K562 (cell line): ENCODE data around the gene ARHGAP4. TPM values are rescaled to one million over a fixed set of nuclear protein-coding genes. Genes with fewer than 3 reads are reported as not detected.
A peak's percentile ranks its signal among the peaks of the same experiment; 100 is the strongest.

Source experiments
- CBX8 ChIP-seq: fragments of 200-600 bp; sonication (generic); IDR thresholded peaks from 2 replicates; pipeline ENCODE4 v1.6.1; 2012; ENCODE audit warnings: borderline replicate concordance, mixed run types, low read depth, mild to moderate bottlenecking, moderate library complexity, mixed read lengths, low read length, control low read depth, inconsistent platforms; ENCODE audit not compliant: poor library complexity, severe bottlenecking; ENCODE audit errors: extremely low read depth
- HDAC6 ChIP-seq: IDR thresholded peaks from 2 replicates; pipeline ENCODE4 v1.6.1; 2012; ENCODE audit warnings: low read depth, mild to moderate bottlenecking, control low read depth, inconsistent platforms, low read length, moderate library complexity
- IFI16 ChIP-seq: fragments of 250-450 bp; sonication (Bioruptor Pico); IDR thresholded peaks from 2 replicates; pipeline ENCODE4 v2.1.2; 2022; ENCODE audit warnings: mild to moderate bottlenecking, inconsistent platforms
- KLF16 ChIP-seq: IDR thresholded peaks from 2 replicates; pipeline ENCODE4 v1.6.1; 2016; ENCODE audit warnings: antibody characterized with exemption
- MCM3 ChIP-seq: fragments of 450-650 bp; IDR thresholded peaks from 2 replicates; pipeline ENCODE4 v1.6.1; 2016
- PHF20 ChIP-seq: fragments of 450-650 bp; IDR thresholded peaks from 2 replicates; pipeline ENCODE4 v1.6.1; 2018; ENCODE audit not compliant: partially characterized antibody
- RAD51 ChIP-seq: fragments of 450-650 bp; IDR thresholded peaks from 2 replicates; pipeline ENCODE4 v1.7.1; 2016; ENCODE audit warnings: low read depth, mild to moderate bottlenecking, borderline replicate concordance
- SMARCA4 ChIP-seq: fragments of 450-650 bp; IDR thresholded peaks from 2 replicates; pipeline ENCODE4 v1.6.1; 2016
- SMARCB1 ChIP-seq: IDR thresholded peaks from 2 replicates; pipeline ENCODE4 v1.6.1; 2011; ENCODE audit warnings: improper control_type of control experiment, low read depth; ENCODE audit not compliant: insufficient read length
- ZBED1 ChIP-seq: IDR thresholded peaks from 2 replicates; pipeline ENCODE4 v1.6.1; 2014
- ZNF274 ChIP-seq: IDR thresholded peaks from 2 replicates; pipeline ENCODE4 v1.6.1; 2011; ENCODE audit warnings: low read depth, mild to moderate bottlenecking, low read length, moderate library complexity, borderline replicate concordance
- ZNF586 ChIP-seq: fragments of 450-650 bp; formaldehyde crosslinking; conservative IDR thresholded peaks from 2 replicates; pipeline ENCODE4 v1.4.0; 2020; ENCODE audit warnings: mild to moderate bottlenecking, moderate library complexity
- ZNF668 ChIP-seq: fragments of 250-450 bp; sonication (Bioruptor Pico); IDR thresholded peaks from 2 replicates; pipeline ENCODE4 v1.8.0; 2022; ENCODE audit warnings: mild to moderate bottlenecking, inconsistent platforms
- ZNF699 ChIP-seq: fragments of 250-450 bp; sonication (Bioruptor Pico); IDR thresholded peaks from 2 replicates; pipeline ENCODE4 v1.8.0; 2021; ENCODE audit warnings: mild to moderate bottlenecking, moderate library complexity; ENCODE audit not compliant: insufficient replicate concordance
- ZNF830 ChIP-seq: fragments of 250-450 bp; sonication (Bioruptor Pico); IDR thresholded peaks from 2 replicates; pipeline ENCODE4 v1.5.0; 2021; ENCODE audit warnings: mild to moderate bottlenecking
- polyA plus RNA-seq, 8 experiments: library from polyadenylated mRNA; depleted of rRNA in 4 of 8; stranded (reverse) in 5 of 8; unstranded in 3 of 8; fragments of >200 nt; fragmentation: Nextera tagmentation in 2 of 8; fragmentation: Illumina TruSeq in 1 of 8; extraction: Ambion mirVana in 2 of 8; extraction: Trizol in 1 of 8; gene quantifications; 2 replicates each; pipeline versions ENCODE4 v1.2.1 to v1.2.3, GENCODE V29; 2011 to 2014; ENCODE audit warnings: inconsistent platforms in 1 of 8, missing spikeins in 1 of 8
- total RNA-seq, 7 experiments: library from RNA; depleted of rRNA in 6 of 7; stranded (reverse); fragments of >200 nt in 6 of 7; fragmentation: Illumina TruSeq in 2 of 7; extraction: Trizol in 2 of 7; gene quantifications; 2 replicates each; pipeline versions ENCODE4 v1.2.1 to v1.2.3, GENCODE V29; 2011 to 2021; ENCODE audit warnings: low replicate concordance in 1 of 7
- TF ChIP-seq, protein P1 (sequence below): fragments of 450-650 bp; IDR thresholded peaks from 2 replicates; pipeline ENCODE4 v1.6.1; 2016; ENCODE audit warnings: mild to moderate bottlenecking, moderate library complexity
- TF ChIP-seq, protein P2 (sequence below): sonication (generic); formaldehyde crosslinking; IDR thresholded peaks from 2 replicates; pipeline ENCODE4 v1.5.0; 2020; ENCODE audit warnings: missing genetic modification reagents

The ARHGAP4 gene
- total and polyA plus RNA-seq, 9 of the 15 experiments (the other 6 are each of a cell fraction or from before 2014, with no cell fraction given) = 0.30 to 81.8 (median 13.5) TPM

DNA sequence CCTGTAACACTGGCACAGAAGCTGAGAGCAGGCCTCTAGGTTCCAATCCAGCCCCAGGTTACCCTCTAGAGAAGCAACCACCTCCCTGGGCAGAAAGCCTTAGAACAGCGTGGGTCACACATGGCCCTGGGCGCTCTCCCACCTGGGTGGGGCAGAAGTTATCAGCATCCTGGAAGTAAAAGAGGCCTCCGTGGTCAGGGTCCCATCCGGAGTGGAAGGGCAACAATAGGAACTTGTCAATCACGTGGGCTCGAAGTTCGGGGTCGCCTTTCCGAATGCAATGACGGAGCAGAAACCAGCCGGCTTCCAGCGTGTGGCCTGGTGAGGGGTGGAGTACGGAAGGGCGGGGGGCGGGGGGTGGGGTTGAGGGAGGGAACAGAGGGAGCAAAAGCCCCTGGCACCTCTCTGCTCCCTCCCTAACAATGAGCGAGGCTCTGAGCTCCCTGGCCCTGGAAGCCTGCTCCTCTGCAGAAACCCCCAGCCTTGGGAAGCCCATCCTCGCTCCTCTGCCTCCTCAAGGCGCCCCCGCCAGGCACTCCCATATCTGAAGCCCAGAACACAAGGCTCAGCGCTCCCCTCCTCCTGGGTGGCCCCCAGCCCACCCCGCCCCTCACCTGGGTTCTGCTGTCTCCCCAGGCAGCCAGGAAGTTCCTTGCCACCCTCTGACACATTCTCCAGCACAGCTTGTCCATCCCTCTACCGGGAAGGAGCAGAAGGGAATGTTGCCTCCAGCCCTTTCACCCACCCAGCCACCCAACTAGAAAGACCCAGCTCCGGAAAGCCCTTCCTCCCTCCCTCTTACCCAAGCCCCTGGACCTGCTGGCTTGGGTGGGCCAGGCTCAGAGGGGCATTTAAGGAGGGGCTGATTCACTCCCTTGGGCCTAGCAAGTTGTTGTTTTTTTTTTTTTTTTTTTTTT is 15.5 kb upstream of the ARHGAP4 start (continued):
- TF ChIP-seq, protein P1, sequence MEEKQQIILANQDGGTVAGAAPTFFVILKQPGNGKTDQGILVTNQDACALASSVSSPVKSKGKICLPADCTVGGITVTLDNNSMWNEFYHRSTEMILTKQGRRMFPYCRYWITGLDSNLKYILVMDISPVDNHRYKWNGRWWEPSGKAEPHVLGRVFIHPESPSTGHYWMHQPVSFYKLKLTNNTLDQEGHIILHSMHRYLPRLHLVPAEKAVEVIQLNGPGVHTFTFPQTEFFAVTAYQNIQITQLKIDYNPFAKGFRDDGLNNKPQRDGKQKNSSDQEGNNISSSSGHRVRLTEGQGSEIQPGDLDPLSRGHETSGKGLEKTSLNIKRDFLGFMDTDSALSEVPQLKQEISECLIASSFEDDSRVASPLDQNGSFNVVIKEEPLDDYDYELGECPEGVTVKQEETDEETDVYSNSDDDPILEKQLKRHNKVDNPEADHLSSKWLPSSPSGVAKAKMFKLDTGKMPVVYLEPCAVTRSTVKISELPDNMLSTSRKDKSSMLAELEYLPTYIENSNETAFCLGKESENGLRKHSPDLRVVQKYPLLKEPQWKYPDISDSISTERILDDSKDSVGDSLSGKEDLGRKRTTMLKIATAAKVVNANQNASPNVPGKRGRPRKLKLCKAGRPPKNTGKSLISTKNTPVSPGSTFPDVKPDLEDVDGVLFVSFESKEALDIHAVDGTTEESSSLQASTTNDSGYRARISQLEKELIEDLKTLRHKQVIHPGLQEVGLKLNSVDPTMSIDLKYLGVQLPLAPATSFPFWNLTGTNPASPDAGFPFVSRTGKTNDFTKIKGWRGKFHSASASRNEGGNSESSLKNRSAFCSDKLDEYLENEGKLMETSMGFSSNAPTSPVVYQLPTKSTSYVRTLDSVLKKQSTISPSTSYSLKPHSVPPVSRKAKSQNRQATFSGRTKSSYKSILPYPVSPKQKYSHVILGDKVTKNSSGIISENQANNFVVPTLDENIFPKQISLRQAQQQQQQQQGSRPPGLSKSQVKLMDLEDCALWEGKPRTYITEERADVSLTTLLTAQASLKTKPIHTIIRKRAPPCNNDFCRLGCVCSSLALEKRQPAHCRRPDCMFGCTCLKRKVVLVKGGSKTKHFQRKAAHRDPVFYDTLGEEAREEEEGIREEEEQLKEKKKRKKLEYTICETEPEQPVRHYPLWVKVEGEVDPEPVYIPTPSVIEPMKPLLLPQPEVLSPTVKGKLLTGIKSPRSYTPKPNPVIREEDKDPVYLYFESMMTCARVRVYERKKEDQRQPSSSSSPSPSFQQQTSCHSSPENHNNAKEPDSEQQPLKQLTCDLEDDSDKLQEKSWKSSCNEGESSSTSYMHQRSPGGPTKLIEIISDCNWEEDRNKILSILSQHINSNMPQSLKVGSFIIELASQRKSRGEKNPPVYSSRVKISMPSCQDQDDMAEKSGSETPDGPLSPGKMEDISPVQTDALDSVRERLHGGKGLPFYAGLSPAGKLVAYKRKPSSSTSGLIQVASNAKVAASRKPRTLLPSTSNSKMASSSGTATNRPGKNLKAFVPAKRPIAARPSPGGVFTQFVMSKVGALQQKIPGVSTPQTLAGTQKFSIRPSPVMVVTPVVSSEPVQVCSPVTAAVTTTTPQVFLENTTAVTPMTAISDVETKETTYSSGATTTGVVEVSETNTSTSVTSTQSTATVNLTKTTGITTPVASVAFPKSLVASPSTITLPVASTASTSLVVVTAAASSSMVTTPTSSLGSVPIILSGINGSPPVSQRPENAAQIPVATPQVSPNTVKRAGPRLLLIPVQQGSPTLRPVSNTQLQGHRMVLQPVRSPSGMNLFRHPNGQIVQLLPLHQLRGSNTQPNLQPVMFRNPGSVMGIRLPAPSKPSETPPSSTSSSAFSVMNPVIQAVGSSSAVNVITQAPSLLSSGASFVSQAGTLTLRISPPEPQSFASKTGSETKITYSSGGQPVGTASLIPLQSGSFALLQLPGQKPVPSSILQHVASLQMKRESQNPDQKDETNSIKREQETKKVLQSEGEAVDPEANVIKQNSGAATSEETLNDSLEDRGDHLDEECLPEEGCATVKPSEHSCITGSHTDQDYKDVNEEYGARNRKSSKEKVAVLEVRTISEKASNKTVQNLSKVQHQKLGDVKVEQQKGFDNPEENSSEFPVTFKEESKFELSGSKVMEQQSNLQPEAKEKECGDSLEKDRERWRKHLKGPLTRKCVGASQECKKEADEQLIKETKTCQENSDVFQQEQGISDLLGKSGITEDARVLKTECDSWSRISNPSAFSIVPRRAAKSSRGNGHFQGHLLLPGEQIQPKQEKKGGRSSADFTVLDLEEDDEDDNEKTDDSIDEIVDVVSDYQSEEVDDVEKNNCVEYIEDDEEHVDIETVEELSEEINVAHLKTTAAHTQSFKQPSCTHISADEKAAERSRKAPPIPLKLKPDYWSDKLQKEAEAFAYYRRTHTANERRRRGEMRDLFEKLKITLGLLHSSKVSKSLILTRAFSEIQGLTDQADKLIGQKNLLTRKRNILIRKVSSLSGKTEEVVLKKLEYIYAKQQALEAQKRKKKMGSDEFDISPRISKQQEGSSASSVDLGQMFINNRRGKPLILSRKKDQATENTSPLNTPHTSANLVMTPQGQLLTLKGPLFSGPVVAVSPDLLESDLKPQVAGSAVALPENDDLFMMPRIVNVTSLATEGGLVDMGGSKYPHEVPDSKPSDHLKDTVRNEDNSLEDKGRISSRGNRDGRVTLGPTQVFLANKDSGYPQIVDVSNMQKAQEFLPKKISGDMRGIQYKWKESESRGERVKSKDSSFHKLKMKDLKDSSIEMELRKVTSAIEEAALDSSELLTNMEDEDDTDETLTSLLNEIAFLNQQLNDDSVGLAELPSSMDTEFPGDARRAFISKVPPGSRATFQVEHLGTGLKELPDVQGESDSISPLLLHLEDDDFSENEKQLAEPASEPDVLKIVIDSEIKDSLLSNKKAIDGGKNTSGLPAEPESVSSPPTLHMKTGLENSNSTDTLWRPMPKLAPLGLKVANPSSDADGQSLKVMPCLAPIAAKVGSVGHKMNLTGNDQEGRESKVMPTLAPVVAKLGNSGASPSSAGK = peak; percentile 62
- TF ChIP-seq ZNF830 (CRISPR knock-in tag) (no peak), HDAC6 (no peak), CBX8 (no peak), MCM3 (no peak), RAD51 (0 out of 2 replicates have a peak, but pooled peaks have one; percentile 17), ZNF699 (CRISPR knock-in tag) (no peak), PHF20 (no peak), IFI16 (no peak), ZBED1 (no peak), SMARCB1 (no peak), ZNF274 (no peak), SMARCA4 (no peak), ZNF668 (CRISPR knock-in tag) (no peak), KLF16 (no peak), ZNF586 (CRISPR knock-in tag) (no peak)
- TF ChIP-seq, protein P2, sequence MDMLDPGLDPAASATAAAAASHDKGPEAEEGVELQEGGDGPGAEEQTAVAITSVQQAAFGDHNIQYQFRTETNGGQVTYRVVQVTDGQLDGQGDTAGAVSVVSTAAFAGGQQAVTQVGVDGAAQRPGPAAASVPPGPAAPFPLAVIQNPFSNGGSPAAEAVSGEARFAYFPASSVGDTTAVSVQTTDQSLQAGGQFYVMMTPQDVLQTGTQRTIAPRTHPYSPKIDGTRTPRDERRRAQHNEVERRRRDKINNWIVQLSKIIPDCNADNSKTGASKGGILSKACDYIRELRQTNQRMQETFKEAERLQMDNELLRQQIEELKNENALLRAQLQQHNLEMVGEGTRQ = 0 out of 2 replicates have a peak, but pooled peaks have one; percentile 9
